GM12801 (cell line): ENCODE measurements around the gene LRFN5.

Experiments used
- TF ChIP-seq, protein P1 (sequence below): IDR thresholded peaks from one replicate; pipeline ENCODE4 v1.5.1; 2011; ENCODE audit warnings: control low read depth; ENCODE audit not compliant: insufficient read length; ENCODE audit errors: extremely low read depth

The LRFN5 gene

DNA sequence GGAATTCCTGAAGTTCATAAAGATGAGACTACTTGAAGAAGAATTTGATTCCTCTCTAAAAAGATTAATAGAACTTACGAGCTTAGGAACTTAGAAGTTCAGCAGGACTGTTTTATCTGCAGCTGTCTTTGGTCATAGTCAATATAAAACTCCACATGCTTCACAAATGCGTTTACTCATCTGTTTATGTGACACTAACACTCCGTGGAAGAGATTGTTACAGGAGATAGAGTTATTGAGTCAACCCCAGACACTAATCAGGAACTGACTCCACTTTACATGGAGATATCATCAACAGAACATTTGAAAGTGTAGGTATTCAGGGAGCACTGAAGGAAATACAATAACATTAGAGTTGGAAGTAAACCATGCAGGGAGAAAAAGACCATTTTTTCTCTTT is 92.8 kb downstream of the LRFN5 start:
- TF ChIP-seq, protein P1, sequence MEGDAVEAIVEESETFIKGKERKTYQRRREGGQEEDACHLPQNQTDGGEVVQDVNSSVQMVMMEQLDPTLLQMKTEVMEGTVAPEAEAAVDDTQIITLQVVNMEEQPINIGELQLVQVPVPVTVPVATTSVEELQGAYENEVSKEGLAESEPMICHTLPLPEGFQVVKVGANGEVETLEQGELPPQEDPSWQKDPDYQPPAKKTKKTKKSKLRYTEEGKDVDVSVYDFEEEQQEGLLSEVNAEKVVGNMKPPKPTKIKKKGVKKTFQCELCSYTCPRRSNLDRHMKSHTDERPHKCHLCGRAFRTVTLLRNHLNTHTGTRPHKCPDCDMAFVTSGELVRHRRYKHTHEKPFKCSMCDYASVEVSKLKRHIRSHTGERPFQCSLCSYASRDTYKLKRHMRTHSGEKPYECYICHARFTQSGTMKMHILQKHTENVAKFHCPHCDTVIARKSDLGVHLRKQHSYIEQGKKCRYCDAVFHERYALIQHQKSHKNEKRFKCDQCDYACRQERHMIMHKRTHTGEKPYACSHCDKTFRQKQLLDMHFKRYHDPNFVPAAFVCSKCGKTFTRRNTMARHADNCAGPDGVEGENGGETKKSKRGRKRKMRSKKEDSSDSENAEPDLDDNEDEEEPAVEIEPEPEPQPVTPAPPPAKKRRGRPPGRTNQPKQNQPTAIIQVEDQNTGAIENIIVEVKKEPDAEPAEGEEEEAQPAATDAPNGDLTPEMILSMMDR = no peak

DNA sequence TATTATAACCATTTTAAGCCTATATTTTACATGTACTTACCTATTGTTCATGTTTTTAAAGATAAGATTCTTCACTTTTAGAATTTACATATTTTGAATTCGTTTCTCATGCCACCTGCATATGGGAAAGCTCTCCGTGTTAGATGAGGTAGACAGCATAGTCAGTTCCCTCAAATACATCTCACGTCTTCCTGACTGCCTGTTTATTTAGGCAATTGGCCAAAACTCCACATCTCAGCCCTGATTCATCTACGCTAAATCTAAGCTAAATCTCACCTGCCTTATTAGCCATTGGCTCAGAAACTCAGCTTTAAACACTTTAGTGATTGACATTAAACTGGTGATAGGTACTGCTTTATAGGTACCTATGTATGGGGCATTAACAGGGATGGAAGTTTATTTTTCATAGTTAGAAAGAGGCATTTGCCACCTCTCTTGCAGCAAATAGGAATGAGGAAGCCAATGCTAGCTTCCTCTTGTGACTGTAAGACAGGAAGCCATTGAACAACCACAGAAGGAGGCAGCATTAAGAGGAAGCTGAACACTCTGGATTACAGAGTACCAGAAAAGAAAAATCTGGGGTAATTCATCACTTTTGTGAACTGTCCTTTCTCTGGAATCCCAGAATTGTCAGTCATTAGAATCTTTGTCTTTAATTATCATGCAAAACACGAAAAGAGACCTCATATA is 111.9 kb downstream of the LRFN5 start:
- TF ChIP-seq, protein P1 = no peak

DNA sequence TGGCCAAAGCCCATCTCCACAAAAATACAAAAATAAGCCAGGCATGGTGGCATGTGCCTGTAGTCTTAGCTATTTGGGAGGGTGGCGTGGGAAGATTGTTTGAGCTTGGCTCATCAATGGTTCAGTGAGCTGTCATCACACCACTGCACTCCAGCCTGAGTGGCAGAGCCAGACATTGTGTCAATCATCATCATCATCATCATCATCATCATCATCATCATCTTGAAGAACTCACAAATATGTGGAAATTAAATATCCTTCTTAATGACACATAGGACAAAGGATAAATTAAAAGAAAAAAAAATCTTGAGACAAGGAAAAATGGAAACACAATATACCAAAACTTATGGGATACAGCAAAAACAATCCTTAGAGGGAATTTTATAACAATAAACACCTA is 132.5 kb downstream of the LRFN5 start:
- TF ChIP-seq, protein P1 = no peak

DNA sequence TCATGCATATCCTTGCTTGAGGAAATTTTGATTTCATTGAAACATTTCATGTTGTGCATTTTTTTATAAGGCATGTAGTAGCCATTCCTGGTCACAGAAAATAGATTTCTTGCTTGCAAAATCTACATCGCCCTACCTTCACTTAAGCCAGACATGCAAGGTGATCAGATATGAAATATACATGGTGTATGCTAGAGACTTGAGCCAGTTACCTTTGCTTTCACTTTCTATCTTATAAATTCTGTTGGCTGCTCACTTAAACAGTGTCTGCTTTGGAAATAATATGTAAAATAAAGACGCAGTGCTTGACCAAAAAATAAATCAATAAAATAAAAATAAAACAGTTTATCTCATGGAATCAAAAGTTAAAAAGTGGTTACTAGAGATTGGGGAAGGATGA is 136.5 kb downstream of the LRFN5 start:
- TF ChIP-seq, protein P1 = no peak

DNA sequence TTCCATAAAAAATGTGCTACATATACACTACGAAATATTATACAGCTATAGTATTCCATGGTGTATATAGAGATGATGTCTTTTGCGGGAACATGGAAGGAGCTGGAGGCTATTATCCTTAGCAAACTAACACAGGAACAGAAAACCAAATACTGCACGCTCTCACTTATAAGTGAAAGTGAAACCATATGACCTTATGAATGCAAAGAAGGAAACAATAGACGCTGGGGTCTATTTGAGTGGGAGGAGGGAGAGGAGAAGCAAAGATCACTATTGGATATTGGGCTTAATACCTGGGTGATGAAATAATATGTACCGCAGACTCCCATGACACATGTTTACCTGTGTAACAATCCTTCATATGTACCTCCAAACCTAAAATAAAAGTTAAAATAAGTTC is 142.8 kb downstream of the LRFN5 start:
- TF ChIP-seq, protein P1 = no peak

DNA sequence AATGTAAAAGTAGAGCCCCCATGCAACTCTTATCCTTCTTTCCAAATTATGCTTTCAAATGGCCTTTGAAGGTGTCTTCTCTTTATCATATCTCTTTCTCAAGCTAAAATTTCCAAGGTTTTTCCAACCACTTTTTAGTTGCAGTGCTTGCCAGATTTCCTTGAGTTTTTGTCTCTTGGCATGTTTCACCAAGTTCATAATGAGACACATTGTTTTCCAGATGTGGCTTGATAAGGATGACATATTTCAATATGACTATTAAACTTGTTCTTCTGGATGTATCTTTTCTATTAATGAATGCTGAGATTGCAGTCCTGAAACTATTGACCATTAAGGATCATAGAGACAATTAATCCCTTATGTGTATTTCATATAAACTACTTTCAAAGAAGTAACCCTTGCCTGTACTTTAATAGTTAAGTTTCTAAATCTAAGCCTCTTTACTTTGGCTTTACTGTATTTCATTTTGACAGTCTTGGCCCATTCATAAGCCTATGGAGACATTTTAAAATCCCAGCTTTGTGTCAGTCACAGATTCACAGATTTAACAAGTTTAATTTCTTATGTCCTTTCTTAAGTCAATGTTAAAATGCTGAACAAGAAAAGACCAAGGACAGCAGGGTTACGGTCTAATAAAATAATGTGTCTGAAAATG is 151.5 kb downstream of the LRFN5 start:
- TF ChIP-seq, protein P1 = no peak

DNA sequence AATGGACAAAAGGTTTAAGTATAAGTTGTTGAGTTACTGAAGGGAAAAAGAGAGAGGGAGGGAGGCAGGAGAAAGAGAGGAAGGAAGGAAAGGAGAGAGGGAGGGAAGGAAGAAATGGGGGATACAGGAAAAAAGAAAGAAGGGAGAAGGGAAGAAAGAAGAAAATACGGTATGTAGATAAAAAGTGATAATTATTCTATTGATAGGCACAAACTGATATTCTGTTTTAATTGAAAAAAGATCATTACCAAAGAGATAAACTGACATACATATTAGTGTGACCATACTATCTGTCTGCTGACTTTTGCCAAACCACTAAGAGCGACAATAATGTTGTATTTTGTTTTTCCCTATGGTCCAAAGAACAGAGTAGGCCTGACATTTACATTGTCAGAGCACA is 154.5 kb downstream of the LRFN5 start:
- TF ChIP-seq, protein P1 = no peak
